SJCRH30 (cell line): Measurements from ENCODE around the gene TNS2. TPM values are rescaled to one million over a fixed set of nuclear protein-coding genes. Genes with fewer than 3 reads are reported as not detected.

Experiments used
- DNase-seq, 2 experiments: peaks; one replicate each; pipeline ENCODE4 v3.0.0-alpha.2; 2015 to 2020
- H3K27ac ChIP-seq: fragments of 250-450 bp; sonication (Bioruptor Pico); 2 replicates; pipeline ENCODE4 v1.5.1; 2020; ENCODE audit warnings: mild to moderate bottlenecking, moderate library complexity
- H3K27me3 ChIP-seq: fragments of 250-450 bp; sonication (Bioruptor Pico); 2 replicates; pipeline ENCODE4 v1.5.1; 2020; ENCODE audit warnings: mild to moderate bottlenecking, moderate library complexity
- H3K36me3 ChIP-seq: fragments of 250-450 bp; sonication (Bioruptor Pico); 2 replicates; pipeline ENCODE4 v1.5.1; 2020; ENCODE audit warnings: mild to moderate bottlenecking, moderate library complexity
- H3K4me1 ChIP-seq: fragments of 250-450 bp; sonication (Bioruptor Pico); 2 replicates; pipeline ENCODE4 v1.5.1; 2020; ENCODE audit warnings: mild to moderate bottlenecking, moderate library complexity
- H3K4me3 ChIP-seq: fragments of 250-450 bp; sonication (Bioruptor Pico); 2 replicates; pipeline ENCODE4 v1.5.1; 2020; ENCODE audit warnings: mild to moderate bottlenecking, moderate library complexity
- H3K9me3 ChIP-seq: fragments of 250-450 bp; sonication (Bioruptor Pico); replicated peaks from 2 replicates; pipeline ENCODE4 v1.5.1; 2020; ENCODE audit warnings: mild to moderate bottlenecking, moderate library complexity
- total RNA-seq: library from RNA; depleted of rRNA; stranded (reverse); fragments of >200 nt; shearing (Covaris generic); gene quantifications from 2 replicates; pipeline ENCODE4 v1.2.3, GENCODE V29; 2014

TNS2 gene
- total RNA-seq, 1 experiment from 2014 or later: 16.1 TPM

DNA sequence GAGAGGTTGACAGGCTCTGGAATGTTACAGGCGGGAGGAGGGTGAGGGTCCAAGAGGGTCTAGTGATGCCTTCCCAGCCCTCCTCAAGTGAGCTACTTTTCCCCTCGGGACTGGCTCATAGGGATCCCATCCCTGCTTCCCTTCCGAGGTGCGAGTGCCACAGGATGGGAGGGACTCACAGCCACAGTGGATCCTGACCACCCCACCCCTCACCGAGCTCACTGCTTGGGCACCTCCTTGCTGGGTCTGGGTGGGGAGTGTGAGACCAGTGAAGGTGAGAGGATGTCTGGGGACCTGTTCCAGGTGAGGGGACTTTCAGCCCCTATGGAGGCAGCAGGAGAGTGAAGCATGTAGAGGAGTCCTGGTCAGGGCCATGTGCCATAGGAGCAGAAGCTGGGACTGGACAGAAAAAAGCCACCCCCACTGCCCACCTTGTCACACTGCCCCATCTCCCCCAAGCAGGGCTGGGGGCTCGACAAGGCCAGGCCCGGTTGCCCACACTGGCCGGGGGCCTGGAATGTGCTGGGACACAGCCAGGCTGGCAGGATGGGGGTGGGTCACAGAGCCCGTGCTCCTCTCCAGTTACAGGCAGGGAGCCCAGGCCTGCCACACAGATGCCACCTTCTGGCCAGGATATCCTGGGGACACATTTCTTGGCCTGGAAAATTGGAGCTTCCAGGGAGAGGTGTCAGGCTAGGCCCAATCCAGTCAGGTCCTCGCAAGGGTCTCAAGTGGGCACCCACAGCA is 1.7 kb upstream of the TNS2 start:
- H3K36me3 ChIP-seq: no peaks in the 10 kb centered on the region
- no peak for DNase-seq
- H3K9me3 ChIP-seq: no peaks in the 10 kb centered on the region
- H3K27ac ChIP-seq: peak overlapping the region; percentile 62; the same call in 1 of the 2 replicates
- no peaks in the 10 kb centered on the region for H3K27me3 ChIP-seq
- peak overlapping the region; percentile 58 for H3K4me3 ChIP-seq
- H3K4me1 ChIP-seq: peaks cover 37% of the 10 kb centered on the region

DNA sequence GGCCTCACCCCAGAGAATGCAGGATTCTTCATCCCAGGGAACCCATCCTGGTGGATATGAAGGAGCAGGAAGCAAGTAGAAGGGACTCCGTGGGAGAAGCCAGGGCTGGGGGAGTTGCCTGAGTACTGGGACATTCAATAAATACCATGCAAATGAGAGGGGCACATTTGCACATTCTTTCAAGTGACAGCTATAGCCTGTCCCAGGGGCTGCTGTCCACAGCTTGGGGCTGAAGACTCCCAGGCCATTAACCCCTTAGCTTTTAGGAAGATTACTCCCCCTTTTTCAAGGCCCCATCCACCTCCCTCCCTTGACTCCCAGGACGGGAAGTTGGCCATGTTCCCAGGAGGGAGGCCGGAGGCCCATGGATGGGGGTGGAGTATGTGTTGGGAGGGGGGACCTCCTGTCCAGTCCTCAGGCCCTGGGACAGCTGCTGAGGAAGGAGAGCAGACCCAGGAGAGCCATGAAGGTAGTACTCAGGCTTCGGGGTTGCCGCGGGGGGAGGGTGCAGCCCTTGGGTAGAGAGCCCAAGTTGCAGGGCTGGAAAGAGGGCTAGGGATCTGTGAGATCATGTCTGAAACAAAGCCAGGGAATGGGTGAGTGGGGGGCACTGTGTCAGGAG is 974 bp upstream of the TNS2 start:
- DNase-seq: peak; percentile 85 to 88
- H3K4me1 ChIP-seq: peaks cover 37% of the 10 kb centered on the region
- H3K4me3 ChIP-seq: peak overlapping the region; percentile 58

DNA sequence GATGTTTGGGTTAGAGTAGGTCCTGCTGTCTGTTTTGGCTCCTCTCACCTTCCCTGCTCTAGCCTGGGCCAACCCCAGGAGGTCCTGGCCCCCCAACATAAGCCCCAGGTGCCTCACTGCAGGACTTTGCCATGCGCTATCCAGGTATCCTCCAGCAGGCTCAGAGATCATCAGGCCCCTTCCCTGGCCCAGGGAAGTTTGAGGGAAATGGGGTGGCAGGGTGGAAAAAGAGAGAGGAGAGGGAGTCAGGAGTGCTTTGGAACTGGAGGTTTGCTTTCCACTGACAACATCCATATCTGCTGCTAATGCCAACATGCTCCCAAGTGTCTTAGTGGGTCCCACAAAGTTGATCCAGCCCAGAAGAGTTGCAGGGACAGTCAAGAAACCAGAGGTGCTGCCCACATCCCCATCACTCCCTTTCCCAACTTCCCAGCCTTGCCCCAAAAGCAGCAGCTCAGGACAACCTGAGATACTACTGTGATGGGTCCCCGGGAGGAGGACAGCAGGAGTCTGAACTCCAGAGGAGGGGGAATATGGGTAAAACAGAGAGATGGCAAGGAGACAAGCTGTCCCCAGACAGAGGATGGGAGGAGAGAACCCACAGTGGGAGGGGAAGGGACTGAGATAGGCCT is 677 bp downstream of the TNS2 start:
- Histone ChIP-seq H3K4me1 (peaks cover 37% of the 10 kb centered on the region), H3K9me3 (no peaks in the 10 kb centered on the region), H3K27me3 (no peaks in the 10 kb centered on the region), H3K36me3 (no peaks in the 10 kb centered on the region), H3K4me3 (peak overlapping the region; percentile 58), H3K27ac (peak overlapping the region; percentile 29; the same call in 1 of the 2 replicates)
- DNase-seq: no peak

More for the DNA sequence above, 974 bp upstream of the TNS2 start:
- H3K9me3 ChIP-seq: no peaks in the 10 kb centered on the region
- H3K27ac ChIP-seq: peak overlapping the region; percentile 29
- H3K27me3 ChIP-seq: no peaks in the 10 kb centered on the region
- H3K36me3 ChIP-seq: no peaks in the 10 kb centered on the region

DNA sequence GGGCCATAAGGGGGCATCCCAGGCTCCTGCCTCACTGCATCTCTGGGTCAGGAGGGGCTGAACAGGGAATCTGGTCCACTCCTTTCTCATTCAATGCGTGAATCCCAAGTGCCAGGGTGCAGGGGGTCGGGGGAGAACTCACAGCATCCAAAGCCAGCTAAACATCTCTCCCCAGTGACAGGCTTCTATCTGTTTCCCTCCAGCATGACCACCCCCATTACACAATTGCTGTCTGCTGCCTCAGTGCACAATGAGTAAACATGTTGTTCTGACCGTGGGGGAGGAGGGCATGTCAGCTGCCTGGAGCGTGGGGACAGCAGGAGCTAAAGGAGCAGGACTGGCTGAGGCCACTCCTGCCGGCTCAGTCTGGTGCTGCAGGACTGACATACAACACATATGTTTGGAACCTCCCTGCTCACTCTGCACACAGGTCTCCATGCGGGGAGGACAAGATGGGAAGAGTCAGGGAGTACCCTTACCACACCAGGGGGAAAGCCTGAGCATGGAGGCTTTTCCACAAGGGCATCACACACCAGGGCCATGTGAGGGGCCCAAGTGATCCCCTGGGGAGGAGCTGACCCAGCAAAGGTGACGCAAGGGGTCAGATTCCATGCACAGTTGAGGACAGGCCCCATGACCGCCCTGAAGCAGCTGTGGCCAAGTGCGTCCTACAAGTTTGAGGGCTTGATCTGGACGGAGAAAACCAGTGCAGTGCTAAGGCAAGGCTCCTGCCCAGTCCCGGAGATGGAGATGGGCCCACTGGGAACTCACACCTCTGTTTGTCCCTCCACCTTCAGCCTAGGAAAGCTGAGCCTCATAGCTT is 1.4 kb downstream of the TNS2 start:
- no peak for DNase-seq
- Histone ChIP-seq H3K27me3 (no peaks in the 10 kb centered on the region), H3K36me3 (no peaks in the 10 kb centered on the region), H3K4me3 (no peak overlapping the region), H3K27ac (no peak overlapping the region), H3K9me3 (no peaks in the 10 kb centered on the region), H3K4me1 (peaks cover 37% of the 10 kb centered on the region)

DNA sequence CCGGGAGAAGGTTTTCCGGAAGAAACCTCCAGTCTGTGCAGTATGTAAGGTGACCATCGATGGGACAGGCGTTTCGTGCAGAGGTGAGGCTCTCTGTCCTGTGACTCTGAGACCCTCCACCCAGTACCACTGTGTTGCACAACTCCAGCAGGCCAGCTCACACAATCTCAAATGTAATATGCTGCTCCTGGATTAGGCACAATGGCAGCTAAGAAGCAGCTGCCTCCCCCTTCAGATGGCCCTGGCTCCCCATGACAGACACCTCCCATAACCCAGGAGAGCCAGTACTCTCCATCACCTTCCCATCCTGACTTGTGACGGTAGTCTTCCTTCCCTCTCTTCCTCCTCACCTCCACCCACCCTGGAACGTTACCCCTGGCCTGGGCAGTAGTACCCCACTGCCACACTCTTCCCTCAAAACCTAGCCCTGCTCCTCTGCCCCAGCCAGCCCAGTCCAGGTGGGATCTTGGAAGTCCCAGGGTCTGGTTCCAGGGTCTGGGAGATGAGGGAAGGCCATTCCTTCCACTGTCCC is 2.1 kb downstream of the TNS2 start:
- H3K27ac ChIP-seq: no peak overlapping the region
- no peaks in the 10 kb centered on the region for H3K27me3 ChIP-seq
- H3K4me3 ChIP-seq: no peak overlapping the region
- H3K36me3 ChIP-seq: no peaks in the 10 kb centered on the region
- H3K9me3 ChIP-seq: no peaks in the 10 kb centered on the region
- no peak for DNase-seq
- peaks cover 37% of the 10 kb centered on the region for H3K4me1 ChIP-seq

DNA sequence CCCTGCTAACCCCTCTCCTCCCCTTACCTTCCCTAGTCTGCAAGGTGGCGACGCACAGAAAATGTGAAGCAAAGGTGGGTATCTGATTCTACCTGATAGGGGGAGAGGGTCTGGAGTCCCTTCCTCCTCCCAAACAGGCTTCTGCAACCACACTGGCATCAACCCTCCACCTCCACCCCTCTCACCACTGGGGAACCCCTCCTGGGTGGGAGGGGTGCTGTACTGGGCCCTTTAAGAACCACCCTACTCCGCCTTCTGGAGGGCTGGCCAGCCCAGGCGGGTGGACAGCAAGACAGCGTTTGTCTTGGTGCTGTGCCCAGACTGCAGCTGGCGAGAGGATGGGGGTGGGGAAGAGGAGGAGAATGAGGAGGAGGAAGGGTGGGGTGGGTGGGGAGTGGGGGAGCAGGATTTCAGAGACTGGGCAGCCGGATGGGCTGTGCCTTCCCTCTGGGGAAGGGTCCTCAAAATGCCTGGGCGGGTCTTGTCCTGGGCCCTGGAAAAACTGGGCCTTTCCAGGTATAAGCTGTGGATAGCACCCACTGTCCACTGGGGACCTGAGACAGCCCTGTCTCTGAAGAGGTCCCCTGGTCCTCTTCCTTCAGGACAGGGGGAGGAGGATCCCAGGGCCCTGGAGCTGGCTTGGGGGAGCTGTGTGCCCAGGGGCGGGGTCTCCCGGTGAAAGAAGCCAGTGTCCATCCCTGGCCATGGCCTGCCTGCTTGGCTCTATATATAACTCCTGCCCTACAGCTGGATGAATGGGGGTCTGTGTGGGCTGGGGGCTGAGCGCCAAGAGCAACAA is 2.8 kb downstream of the TNS2 start:
- H3K27ac ChIP-seq: no peak overlapping the region
- peak; percentile 60 to 63 for DNase-seq

DNA sequence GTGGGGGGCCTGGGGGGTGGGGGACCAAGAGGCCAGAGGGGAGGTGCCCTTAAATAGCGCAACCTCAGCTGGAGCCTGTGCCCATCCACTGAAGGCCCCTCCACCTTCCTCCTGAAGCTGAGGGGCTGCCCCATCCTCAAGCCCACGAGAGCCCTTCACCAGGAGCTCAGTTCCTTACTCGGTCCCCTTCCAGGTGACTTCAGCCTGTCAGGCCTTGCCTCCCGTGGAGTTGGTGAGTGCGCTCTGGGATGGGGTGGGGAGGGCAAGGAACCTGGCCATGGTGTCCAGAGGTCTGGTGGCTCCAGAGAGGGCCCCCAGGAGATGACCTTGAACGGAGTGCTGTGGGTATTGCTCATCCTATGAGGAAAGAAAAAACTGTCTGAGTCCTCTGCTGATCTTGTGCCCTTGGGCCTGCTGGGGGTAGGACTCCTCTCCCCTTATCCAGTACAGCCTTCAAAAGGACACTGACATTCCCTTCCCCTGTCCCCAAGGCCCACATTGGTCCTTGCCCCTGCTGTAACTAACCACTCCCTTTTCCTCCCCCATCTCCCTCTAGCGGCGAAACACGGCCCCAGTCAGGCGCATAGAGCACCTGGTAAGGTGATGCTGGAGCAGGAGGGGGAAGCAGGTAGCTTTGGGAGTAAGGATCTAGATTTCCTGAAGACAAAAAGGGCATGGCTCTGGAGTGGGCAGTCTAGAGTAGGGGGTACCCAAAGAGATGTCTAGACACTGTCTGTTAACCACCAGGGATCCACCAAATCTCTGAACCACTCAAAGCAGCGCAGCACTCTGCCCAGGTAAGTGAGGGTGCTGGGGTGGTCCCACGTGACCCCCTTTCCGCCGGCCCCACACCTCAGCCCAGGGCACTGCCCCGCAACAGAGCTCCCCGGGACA is 3.6 kb downstream of the TNS2 start:
- DNase-seq: no peak
- H3K4me3 ChIP-seq: no peak overlapping the region
- H3K27me3 ChIP-seq: no peaks in the 10 kb centered on the region
- H3K36me3 ChIP-seq: no peaks in the 10 kb centered on the region
- no peaks in the 10 kb centered on the region for H3K9me3 ChIP-seq
- peaks cover 29% of the 10 kb centered on the region for H3K4me1 ChIP-seq
- no peak overlapping the region for H3K27ac ChIP-seq

More for the DNA sequence above, 2.8 kb downstream of the TNS2 start:
- Histone ChIP-seq H3K27me3 (no peaks in the 10 kb centered on the region), H3K4me3 (no peak overlapping the region), H3K36me3 (no peaks in the 10 kb centered on the region), H3K9me3 (no peaks in the 10 kb centered on the region), H3K4me1 (peaks cover 37% of the 10 kb centered on the region)

DNA sequence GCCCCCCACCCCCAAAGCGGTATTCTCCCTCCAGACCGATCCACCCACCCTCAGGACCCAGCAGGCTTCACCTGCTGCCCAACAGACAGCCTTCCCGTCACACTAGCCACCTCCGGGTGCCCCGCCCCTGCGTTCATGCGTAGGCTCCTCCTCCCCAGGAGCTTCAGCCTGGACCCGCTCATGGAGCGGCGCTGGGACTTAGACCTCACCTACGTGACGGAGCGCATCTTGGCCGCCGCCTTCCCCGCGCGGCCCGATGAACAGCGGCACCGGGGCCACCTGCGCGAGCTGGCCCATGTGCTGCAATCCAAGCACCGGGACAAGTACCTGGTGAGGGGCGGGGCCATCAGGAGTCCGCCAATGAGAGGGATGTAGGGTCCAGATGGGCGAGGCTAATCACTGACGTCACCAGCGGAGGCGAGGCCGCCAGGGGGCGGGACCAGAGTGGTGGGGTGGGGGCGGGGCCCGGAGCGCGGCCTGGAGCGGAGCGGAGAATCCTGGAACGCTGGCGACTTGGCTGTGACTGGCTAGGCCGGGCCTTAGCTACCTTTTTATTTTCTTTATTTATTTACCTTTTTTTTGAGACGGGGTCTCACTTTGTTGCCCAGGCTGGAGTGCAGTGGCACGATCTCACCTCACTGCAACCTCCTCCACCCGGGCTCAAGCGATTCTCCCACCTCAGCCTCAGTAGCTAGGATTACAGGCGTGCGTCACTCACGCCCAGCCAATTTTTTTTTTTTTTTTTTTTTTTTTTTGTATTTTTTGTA is 4.4 kb downstream of the TNS2 start:
- no peak for DNase-seq
- Histone ChIP-seq H3K4me3 (no peak overlapping the region), H3K27me3 (no peaks in the 10 kb centered on the region), H3K9me3 (no peaks in the 10 kb centered on the region), H3K4me1 (peaks cover 20% of the 10 kb centered on the region), H3K36me3 (no peaks in the 10 kb centered on the region), H3K27ac (no peak overlapping the region)

DNA sequence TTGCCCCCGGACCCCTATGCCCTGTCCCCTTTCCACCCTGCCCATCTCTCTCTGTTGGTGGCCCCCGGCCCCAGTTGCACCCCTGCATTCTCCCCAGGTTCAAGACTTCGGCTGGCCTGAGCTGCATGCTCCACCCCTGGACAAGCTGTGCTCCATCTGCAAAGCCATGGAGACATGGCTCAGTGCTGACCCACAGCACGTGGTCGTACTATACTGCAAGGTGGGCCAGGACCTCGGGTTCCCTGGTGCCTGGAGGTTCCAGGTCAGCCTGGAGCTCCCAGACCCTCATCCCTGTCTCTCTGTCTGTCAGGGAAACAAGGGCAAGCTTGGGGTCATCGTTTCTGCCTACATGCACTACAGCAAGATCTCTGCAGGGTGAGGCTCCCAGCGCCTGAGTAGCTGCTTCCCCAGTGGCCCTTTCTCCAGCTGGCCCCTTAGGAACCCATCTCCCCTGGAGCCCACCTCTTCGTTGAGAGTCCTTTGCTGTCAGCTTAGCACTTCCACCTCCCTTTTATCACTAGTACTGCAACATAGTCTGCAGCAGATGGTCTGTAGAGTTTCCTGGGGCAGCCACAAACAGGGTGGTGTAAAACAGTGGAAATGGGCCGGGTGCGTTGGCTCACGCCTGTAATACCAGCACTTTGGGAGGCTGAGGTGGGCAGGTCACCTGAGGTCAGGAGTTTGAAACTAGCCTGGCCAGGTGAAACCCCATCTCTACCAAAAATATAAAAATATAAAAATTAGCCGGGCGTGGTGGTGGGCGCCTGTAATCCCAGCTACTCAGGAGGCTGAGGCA is 5.8 kb downstream of the TNS2 start:
- H3K4me1 ChIP-seq: peaks cover 16% of the 10 kb centered on the region; the same call in 1 of the 2 replicates
- H3K4me3 ChIP-seq: no peak overlapping the region
- no peaks in the 10 kb centered on the region for H3K9me3 ChIP-seq
- DNase-seq: no peak
- no peaks in the 10 kb centered on the region for H3K27me3 ChIP-seq
- no peak overlapping the region for H3K27ac ChIP-seq
- no peaks in the 10 kb centered on the region for H3K36me3 ChIP-seq

DNA sequence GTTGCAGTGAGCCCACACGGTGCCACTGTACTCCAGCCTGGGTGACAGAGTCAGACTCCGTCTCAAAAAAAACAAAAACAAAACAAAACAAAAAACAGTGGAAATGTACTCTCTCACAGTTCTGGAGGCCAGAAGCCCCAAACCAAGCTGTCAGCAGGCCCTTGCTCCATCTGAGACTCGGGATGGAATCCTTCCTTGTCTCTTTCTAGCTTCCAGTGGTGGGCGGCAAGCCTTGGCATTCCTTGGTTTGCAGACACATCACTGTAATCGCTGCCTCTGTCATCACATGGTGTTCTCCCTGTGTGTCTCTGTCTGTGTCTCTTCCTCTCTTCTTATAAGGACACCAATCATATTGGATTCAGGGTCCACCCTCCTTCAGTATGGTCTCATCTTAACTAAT is 6.4 kb downstream of the TNS2 start:
- DNase-seq: no peak
- H3K4me3 ChIP-seq: no peak overlapping the region
- no peak overlapping the region for H3K27ac ChIP-seq
- H3K4me1 ChIP-seq: peaks cover 11% of the 10 kb centered on the region; the same call in 1 of the 2 replicates
- H3K27me3 ChIP-seq: no peaks in the 10 kb centered on the region
- H3K9me3 ChIP-seq: no peaks in the 10 kb centered on the region
- H3K36me3 ChIP-seq: no peaks in the 10 kb centered on the region

DNA sequence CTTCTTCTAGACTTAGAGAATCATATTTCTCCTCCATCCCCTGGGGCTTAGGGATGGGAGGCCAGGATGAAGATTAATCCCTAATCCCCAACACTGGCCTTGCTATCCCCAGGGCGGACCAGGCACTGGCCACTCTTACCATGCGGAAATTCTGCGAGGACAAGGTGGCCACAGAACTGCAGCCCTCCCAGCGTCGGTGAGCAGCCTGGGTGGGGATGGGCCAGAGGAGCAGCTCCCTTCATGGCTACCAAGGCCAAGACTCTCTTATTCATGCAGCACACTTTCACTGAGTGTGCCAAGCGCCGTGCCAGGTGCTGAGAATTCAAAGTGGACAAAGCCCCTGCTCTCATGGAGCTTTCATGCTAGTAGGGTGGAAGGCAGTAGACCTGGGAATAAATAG is 7.0 kb downstream of the TNS2 start:
- Histone ChIP-seq H3K36me3 (no peaks in the 10 kb centered on the region), H3K27me3 (no peaks in the 10 kb centered on the region), H3K4me3 (no peak overlapping the region), H3K9me3 (no peaks in the 10 kb centered on the region), H3K4me1 (peaks cover 11% of the 10 kb centered on the region; the same call in 1 of the 2 replicates), H3K27ac (no peak overlapping the region)
- DNase-seq: no peak
